HCT116 (cell line): ENCODE data around the gene BRMS1. TPM values are rescaled to one million over a fixed set of nuclear protein-coding genes. Genes with fewer than 3 reads are reported as not detected.
A peak's percentile ranks its signal among the peaks of the same experiment; 100 is the strongest.

Source experiments
- ATAC-seq: fragments of 200-7000 bp; cut with Tn5 transposase; 2 replicates; pipeline ENCODE4 v1.9.1; 2020; ENCODE audit warnings: mild to moderate bottlenecking, moderate library complexity
- Bru-seq: library from RNA; stranded (reverse); fragments of 400-500 nt; gene quantifications from one replicate; lab custom pipeline; 2021; lab: Mats Ljungman, UMichigan
- BruChase-seq, 2 experiments: library from RNA; stranded (reverse); fragments of 400-500 nt; gene quantifications; one replicate each; lab custom pipeline; 2021; lab: Mats Ljungman, UMichigan
- BruUV-seq: library from RNA; stranded (reverse); fragments of 400-500 nt; replicated peaks from 2 replicates; lab custom pipeline; 2021; lab: Mats Ljungman, UMichigan
- CTCF ChIA-PET: fragments of 300-600 bp; sonication (Branson Sonifier 250); formaldehyde crosslinking; loops from one replicate; lab custom pipeline; 2021; ENCODE audit warnings: antibody characterized with exemption; lab: Charles Lee
- POLR2A ChIA-PET: fragments of 300-600, 350-600 bp; sonication (Branson Sonifier 250); formaldehyde crosslinking; loops from one replicate; lab custom pipeline; 2021; ENCODE audit warnings: antibody characterized with exemption; lab: Charles Lee
- RAD21 ChIA-PET, 2 experiments: fragments of 300-600 bp; sonication (Branson Sonifier 250); formaldehyde crosslinking; loops; one replicate each; lab custom pipeline; 2023; ENCODE audit warnings: low total read pairs in 2 of 2; ENCODE audit not compliant: uncharacterized antibody in 2 of 2, unreplicated experiment in 2 of 2, low non-redundant PET in 1 of 2; lab: Charles Lee
- DNase-seq: peaks from one replicate; pipeline ENCODE4 v3.0.0-alpha.2; 2010; ENCODE audit warnings: low read depth, low spot score
- H2AFZ ChIP-seq: fragments of 200-600 bp; shearing (Covaris generic), sonication (generic); 2 replicates; pipeline ENCODE4 v1.6.1; 2017; ENCODE audit warnings: low read depth, mixed run types, mixed read lengths, antibody characterized with exemption, low read length; ENCODE audit not compliant: poor library complexity, severe bottlenecking
- H3K27ac ChIP-seq: 2 replicates; pipeline ENCODE4 v1.5.1; 2012; ENCODE audit warnings: low read depth, low read length
- H3K27me3 ChIP-seq: fragments of 200-600 bp; sonication (generic); 2 replicates; pipeline ENCODE4 v1.6.1; 2016; ENCODE audit warnings: mixed run types, low read length, mixed read lengths; ENCODE audit not compliant: insufficient read depth
- H3K36me3 ChIP-seq, 2 experiments: fragments of 200-500 bp in 1 of 2; fragments of 200-600 bp in 1 of 2; sonication (Bioruptor generic) in 1 of 2; sonication (generic) in 1 of 2; 2 replicates each; pipeline versions ENCODE4 v1.5.1 to v1.6.1; 2014 to 2016; ENCODE audit warnings: low read length in 2 of 2, inconsistent platforms in 1 of 2, mixed read lengths in 1 of 2, mixed run types in 1 of 2; ENCODE audit not compliant: insufficient read depth in 2 of 2, control insufficient read depth in 1 of 2
- H3K4me1 ChIP-seq, 2 experiments: fragments of 200-600 bp in 1 of 2; sonication (generic) in 1 of 2; 2 replicates each; pipeline versions ENCODE4 v1.5.1 to v1.6.1; 2012 to 2017; ENCODE audit warnings: low read length in 2 of 2, inconsistent platforms in 1 of 2, mild to moderate bottlenecking in 1 of 2, mixed read lengths in 1 of 2, mixed run types in 1 of 2, moderate library complexity in 1 of 2; ENCODE audit not compliant: insufficient read depth in 2 of 2, control insufficient read depth in 1 of 2
- H3K4me2 ChIP-seq: fragments of 200-600 bp; sonication (generic); 2 replicates; pipeline ENCODE4 v1.6.1; 2017; ENCODE audit warnings: mixed run types, low read length, mixed read lengths
- H3K4me3 ChIP-seq, 2 experiments: fragments of 200-600 bp in 1 of 2; sonication (generic) in 1 of 2; replicated peaks in 1 of 2; 2 replicates each; pipeline ENCODE4 v1.5.1; 2011 to 2016; ENCODE audit warnings: low read length in 2 of 2, control low read depth in 1 of 2, low read depth in 1 of 2, mild to moderate bottlenecking in 1 of 2, mixed read lengths in 1 of 2, mixed run types in 1 of 2
- H3K79me2 ChIP-seq: fragments of 200-600 bp; sonication (generic); 2 replicates; pipeline ENCODE4 v1.6.1; 2017; ENCODE audit warnings: mild to moderate bottlenecking, mixed run types, low read length, moderate library complexity, mixed read lengths; ENCODE audit not compliant: insufficient read depth
- H3K9ac ChIP-seq: fragments of 200-600 bp; sonication (generic); 2 replicates; pipeline ENCODE4 v1.6.1; 2016; ENCODE audit warnings: low read length, mixed read lengths
- H3K9me2 ChIP-seq: fragments of 200-600 bp; sonication (generic), shearing (Covaris generic); 2 replicates; pipeline ENCODE4 v1.6.1; 2017; ENCODE audit warnings: mixed run types, mild to moderate bottlenecking, moderate library complexity; ENCODE audit not compliant: insufficient read depth
- H3K9me3 ChIP-seq, 2 experiments: fragments of 200-500 bp in 1 of 2; fragments of 200-600 bp in 1 of 2; sonication (Bioruptor generic) in 1 of 2; sonication (generic) in 1 of 2; 2 replicates each; pipeline ENCODE4 v1.6.1; 2014 to 2017; ENCODE audit warnings: low read length in 2 of 2, mixed read lengths in 2 of 2, inconsistent platforms in 1 of 2, low read depth in 1 of 2, mild to moderate bottlenecking in 1 of 2, mixed run types in 1 of 2, moderate library complexity in 1 of 2; ENCODE audit not compliant: control insufficient read depth in 1 of 2, insufficient read depth in 1 of 2
- H4K20me1 ChIP-seq: fragments of 200-600 bp; sonication (generic), shearing (Covaris generic); 2 replicates; pipeline ENCODE4 v1.6.1; 2017; ENCODE audit warnings: mixed run types, mild to moderate bottlenecking, moderate library complexity; ENCODE audit not compliant: insufficient read depth
- CBX3 ChIP-seq: IDR thresholded peaks from 2 replicates; pipeline ENCODE4 v1.6.1; 2012; ENCODE audit warnings: low read depth
- ELF1 ChIP-seq: IDR thresholded peaks from 2 replicates; pipeline ENCODE4 v1.6.1; 2012; ENCODE audit warnings: low read depth, borderline replicate concordance
- POLR2A ChIP-seq: IDR thresholded peaks from 2 replicates; pipeline ENCODE4 v1.7.0; 2011; ENCODE audit warnings: borderline replicate concordance; ENCODE audit not compliant: insufficient read depth, insufficient read length; ENCODE audit errors: extremely low read depth
- POLR2AphosphoS5 ChIP-seq: IDR thresholded peaks from 2 replicates; pipeline ENCODE4 v1.6.1; 2011; ENCODE audit warnings: mild to moderate bottlenecking, low read depth, low read length, moderate library complexity
- SIN3A ChIP-seq: IDR thresholded peaks from 2 replicates; pipeline ENCODE4 v1.6.1; 2012; ENCODE audit warnings: low read depth
- SP1 ChIP-seq: IDR thresholded peaks from 2 replicates; pipeline ENCODE4 v1.6.1; 2012; ENCODE audit warnings: low read depth
- SRF ChIP-seq: IDR thresholded peaks from 2 replicates; pipeline ENCODE4 v1.6.1; 2012; ENCODE audit warnings: low read depth
- TCF7L2 ChIP-seq: IDR thresholded peaks from 2 replicates; pipeline ENCODE4 v1.7.0; 2011; ENCODE audit warnings: borderline replicate concordance, inconsistent platforms; ENCODE audit not compliant: insufficient read depth, insufficient read length; ENCODE audit errors: extremely low read depth
- YY1 ChIP-seq: IDR thresholded peaks from 2 replicates; pipeline ENCODE4 v1.6.1; 2011; ENCODE audit warnings: low read length, low read depth, moderate library complexity, mild to moderate bottlenecking; ENCODE audit not compliant: insufficient replicate concordance; ENCODE audit errors: extremely low read depth
- ZFX ChIP-seq: fragments of 450-650 bp; IDR thresholded peaks from 2 replicates; pipeline ENCODE4 v1.6.1; 2017
- intact Hi-C: fragments of 100-400 bp; cut with micrococcal nuclease; formaldehyde crosslinking; loops from 2 replicates; pipeline ENCODE4 v1.10.0; 2022
- long read RNA-seq: library from polyadenylated mRNA; unstranded; transcript quantifications from one replicate; pipeline ENCODE4 v2.0.0, GENCODE V29; 2021; ENCODE audit not compliant: unreplicated experiment
- polyA plus RNA-seq: library from polyadenylated mRNA; unstranded; fragments of >200 nt; gene quantifications from 2 replicates; pipeline ENCODE4 v1.2.1, GENCODE V29; 2012; ENCODE audit warnings: missing spikeins
- total RNA-seq: library from RNA; stranded (reverse); gene quantifications from one replicate; pipeline ENCODE4 v1.2.1, GENCODE V29; 2021; ENCODE audit not compliant: unreplicated experiment
- TF ChIP-seq, protein P1 (sequence below): IDR thresholded peaks from 2 replicates; pipeline ENCODE4 v1.6.1; 2011; ENCODE audit warnings: mild to moderate bottlenecking, low read length, moderate library complexity; ENCODE audit not compliant: insufficient replicate concordance; ENCODE audit errors: extremely low read depth
- TF ChIP-seq, protein P2 (sequence below): IDR thresholded peaks from 2 replicates; pipeline ENCODE4 v1.6.1; 2012; ENCODE audit warnings: low read depth
- TF ChIP-seq, protein P3 (sequence below): IDR thresholded peaks from 2 replicates; pipeline ENCODE4 v1.6.1; 2012
- TF ChIP-seq, protein P4 (sequence below), 3 experiments: fragments of 200-600 bp in 1 of 3; sonication (generic) in 1 of 3; IDR thresholded peaks in 2 of 3; conservative IDR thresholded peaks in 1 of 3; 2 replicates each; pipeline ENCODE4 v1.5.1; 2012 to 2017; ENCODE audit warnings: low read depth in 2 of 3, low read length in 2 of 3, antibody characterized with exemption in 1 of 3, borderline replicate concordance in 1 of 3, control low read depth in 1 of 3, mild to moderate bottlenecking in 1 of 3, mixed read lengths in 1 of 3, mixed run types in 1 of 3, moderate library complexity in 1 of 3; ENCODE audit not compliant: insufficient read depth in 1 of 3

Gene BRMS1, protein sequence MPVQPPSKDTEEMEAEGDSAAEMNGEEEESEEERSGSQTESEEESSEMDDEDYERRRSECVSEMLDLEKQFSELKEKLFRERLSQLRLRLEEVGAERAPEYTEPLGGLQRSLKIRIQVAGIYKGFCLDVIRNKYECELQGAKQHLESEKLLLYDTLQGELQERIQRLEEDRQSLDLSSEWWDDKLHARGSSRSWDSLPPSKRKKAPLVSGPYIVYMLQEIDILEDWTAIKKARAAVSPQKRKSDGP
- total RNA-seq (42.1 TPM), Bru-seq, nascent RNA (percentile 62 among the genes with signal in this experiment), BruChase-seq, experiment 1, labeled RNA remaining after a 6-hour chase (percentile 74 among the genes with signal in this experiment), BruChase-seq, experiment 2, labeled RNA remaining after a 2-hour chase (percentile 65 among the genes with signal in this experiment)
- 32.8 and 37.7 TPM in 2 replicates for polyA plus RNA-seq
- long read RNA-seq, transcript BRMS1-201 (10 exons, 1,445 nt), result major isoform, 39 of 63 reads
- long read RNA-seq, partial matches to known transcripts, result 9 of 63 reads
- long read RNA-seq, other reads (novel, unspliced or antisense), result 12 of 63 reads

DNA sequence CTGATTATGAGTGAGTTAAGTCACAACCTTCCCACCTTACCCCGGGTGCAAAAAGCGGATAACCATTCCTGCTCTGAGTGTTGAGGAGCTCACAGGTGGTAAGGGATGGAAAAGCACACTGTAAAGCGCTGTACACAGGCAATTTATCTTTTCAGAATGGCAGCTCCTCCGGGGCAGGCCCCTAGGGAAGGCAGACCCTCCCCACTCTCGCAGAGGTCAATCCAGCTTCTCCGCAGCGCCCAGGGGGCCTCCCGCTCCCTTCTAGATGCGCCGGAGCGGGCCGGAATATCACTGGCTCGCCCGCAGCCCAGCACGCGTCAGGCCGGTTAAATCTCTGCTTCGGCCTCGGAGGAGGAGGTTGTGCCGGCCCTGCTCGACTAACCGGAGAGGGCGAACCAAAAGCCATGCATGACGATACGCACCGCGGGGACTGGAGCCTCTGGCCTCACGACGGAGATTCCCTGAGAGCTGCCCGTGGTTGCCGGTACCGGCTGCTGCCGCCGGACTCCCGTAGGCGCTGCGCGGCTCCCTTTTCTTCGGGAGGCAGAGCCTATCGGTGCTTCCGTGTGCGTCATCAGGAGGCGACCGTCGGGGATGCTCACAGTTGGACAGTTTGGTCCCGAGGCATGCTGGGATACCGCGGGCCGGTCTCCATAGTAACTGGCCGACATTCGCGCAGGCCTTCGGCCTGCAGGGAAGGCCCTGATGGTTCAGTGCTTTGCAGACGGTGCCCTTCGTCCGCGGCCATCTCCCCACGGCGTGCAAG is at the start of gene BRMS1:
Gene BRMS1 (minus strand): TSS at position 555 of the 766 bp plus-strand sequence. CDS start 2,870 bp downstream, outside the sequence.
- intact Hi-C loops, result no loop called here
- Histone ChIP-seq H3K9ac (peak within 1 kb of the TSS; percentile 77), H3K4me2 (peak within 1 kb of the TSS; percentile 89), H2AFZ (no peak within 1 kb of the TSS), H4K20me1 (no peaks in the 10 kb centered on the region), H3K4me1 (peaks cover 14 to 34% of the 10 kb centered on the region in 2 experiments), H3K4me3 (peak within 1 kb of the TSS; percentile 72 to 87), H3K9me2 (no peaks in the 10 kb centered on the region), H3K27me3 (no peaks in the 10 kb centered on the region), H3K79me2 (peaks cover 22% of the 10 kb centered on the region), H3K27ac (peak within 1 kb of the TSS; percentile 76), H3K36me3 (peaks cover 8 to 12% of the 10 kb centered on the region in 2 experiments; a peak in 3 of 4 replicates), H3K9me3 (no peaks in the 10 kb centered on the region)
- TF ChIP-seq SRF (peak; percentile 91; the same call in 1 of the 2 replicates), TCF7L2 (peak; percentile 74), SP1 (peak; percentile 70), POLR2A (peak; percentile 82), CBX3 (no peak), POLR2AphosphoS5 (peak; percentile 95), ELF1 (peak; percentile 97; the same call in 1 of the 2 replicates), ZFX (peak; percentile 95), YY1 (peak; percentile 48), SIN3A (peak; percentile 85)
- TF ChIP-seq, protein P1, sequence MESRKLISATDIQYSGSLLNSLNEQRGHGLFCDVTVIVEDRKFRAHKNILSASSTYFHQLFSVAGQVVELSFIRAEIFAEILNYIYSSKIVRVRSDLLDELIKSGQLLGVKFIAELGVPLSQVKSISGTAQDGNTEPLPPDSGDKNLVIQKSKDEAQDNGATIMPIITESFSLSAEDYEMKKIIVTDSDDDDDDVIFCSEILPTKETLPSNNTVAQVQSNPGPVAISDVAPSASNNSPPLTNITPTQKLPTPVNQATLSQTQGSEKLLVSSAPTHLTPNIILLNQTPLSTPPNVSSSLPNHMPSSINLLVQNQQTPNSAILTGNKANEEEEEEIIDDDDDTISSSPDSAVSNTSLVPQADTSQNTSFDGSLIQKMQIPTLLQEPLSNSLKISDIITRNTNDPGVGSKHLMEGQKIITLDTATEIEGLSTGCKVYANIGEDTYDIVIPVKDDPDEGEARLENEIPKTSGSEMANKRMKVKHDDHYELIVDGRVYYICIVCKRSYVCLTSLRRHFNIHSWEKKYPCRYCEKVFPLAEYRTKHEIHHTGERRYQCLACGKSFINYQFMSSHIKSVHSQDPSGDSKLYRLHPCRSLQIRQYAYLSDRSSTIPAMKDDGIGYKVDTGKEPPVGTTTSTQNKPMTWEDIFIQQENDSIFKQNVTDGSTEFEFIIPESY, result no peak
- TF ChIP-seq, protein P2, sequence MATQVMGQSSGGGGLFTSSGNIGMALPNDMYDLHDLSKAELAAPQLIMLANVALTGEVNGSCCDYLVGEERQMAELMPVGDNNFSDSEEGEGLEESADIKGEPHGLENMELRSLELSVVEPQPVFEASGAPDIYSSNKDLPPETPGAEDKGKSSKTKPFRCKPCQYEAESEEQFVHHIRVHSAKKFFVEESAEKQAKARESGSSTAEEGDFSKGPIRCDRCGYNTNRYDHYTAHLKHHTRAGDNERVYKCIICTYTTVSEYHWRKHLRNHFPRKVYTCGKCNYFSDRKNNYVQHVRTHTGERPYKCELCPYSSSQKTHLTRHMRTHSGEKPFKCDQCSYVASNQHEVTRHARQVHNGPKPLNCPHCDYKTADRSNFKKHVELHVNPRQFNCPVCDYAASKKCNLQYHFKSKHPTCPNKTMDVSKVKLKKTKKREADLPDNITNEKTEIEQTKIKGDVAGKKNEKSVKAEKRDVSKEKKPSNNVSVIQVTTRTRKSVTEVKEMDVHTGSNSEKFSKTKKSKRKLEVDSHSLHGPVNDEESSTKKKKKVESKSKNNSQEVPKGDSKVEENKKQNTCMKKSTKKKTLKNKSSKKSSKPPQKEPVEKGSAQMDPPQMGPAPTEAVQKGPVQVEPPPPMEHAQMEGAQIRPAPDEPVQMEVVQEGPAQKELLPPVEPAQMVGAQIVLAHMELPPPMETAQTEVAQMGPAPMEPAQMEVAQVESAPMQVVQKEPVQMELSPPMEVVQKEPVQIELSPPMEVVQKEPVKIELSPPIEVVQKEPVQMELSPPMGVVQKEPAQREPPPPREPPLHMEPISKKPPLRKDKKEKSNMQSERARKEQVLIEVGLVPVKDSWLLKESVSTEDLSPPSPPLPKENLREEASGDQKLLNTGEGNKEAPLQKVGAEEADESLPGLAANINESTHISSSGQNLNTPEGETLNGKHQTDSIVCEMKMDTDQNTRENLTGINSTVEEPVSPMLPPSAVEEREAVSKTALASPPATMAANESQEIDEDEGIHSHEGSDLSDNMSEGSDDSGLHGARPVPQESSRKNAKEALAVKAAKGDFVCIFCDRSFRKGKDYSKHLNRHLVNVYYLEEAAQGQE, result no peak
- TF ChIP-seq, protein P3, sequence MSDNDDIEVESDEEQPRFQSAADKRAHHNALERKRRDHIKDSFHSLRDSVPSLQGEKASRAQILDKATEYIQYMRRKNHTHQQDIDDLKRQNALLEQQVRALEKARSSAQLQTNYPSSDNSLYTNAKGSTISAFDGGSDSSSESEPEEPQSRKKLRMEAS, result peak; percentile 72; the same call in 1 of the 2 replicates
- TF ChIP-seq, protein P4, sequence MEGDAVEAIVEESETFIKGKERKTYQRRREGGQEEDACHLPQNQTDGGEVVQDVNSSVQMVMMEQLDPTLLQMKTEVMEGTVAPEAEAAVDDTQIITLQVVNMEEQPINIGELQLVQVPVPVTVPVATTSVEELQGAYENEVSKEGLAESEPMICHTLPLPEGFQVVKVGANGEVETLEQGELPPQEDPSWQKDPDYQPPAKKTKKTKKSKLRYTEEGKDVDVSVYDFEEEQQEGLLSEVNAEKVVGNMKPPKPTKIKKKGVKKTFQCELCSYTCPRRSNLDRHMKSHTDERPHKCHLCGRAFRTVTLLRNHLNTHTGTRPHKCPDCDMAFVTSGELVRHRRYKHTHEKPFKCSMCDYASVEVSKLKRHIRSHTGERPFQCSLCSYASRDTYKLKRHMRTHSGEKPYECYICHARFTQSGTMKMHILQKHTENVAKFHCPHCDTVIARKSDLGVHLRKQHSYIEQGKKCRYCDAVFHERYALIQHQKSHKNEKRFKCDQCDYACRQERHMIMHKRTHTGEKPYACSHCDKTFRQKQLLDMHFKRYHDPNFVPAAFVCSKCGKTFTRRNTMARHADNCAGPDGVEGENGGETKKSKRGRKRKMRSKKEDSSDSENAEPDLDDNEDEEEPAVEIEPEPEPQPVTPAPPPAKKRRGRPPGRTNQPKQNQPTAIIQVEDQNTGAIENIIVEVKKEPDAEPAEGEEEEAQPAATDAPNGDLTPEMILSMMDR (IDR thresholded peaks at IDR 0.05 in 2 of 3, conservative IDR thresholded peaks at IDR 0.05 in 1 of 3; ENCODE audit: borderline replicate concordance in 1 of 3, insufficient read depth in 1 of 3, low read depth in 2 of 3, low read length in 2 of 3), result 0 out of 6 replicates have a peak, but pooled peaks of 1 of the 3 experiments have one; percentile 6
- ATAC-seq, result peak; percentile 70
- peak; percentile 95 for DNase-seq
- ChIA-PET CTCF (interaction anchor here (1.4 to 2.1 kb wide), 2 partner anchors 32 to 44 kb away, joined by 3 to 4 read pairs; no protein-coding TSS in a partner anchor), RAD21 (no interaction called here), POLR2A (interaction anchor here (1.2 to 2.1 kb wide), 4 partner anchors 9 to 56 kb away, joined by 3 to 7 read pairs (median 6); partner anchors contain the start of genes RIN1 and YIF1A)
- BruUV-seq, result no TSS peak
